Measurements from ENCODE around the gene TMEM119. TPM values are rescaled to one million over a fixed set of nuclear protein-coding genes. Genes with fewer than 3 reads are reported as not detected.
A peak's percentile ranks its signal among the peaks of the same experiment; 100 is the strongest.

Gene TMEM119
- total and polyA plus RNA-seq, 2 of the 13 experiments (the other 11 are each of a cell fraction or from before 2014, with no cell fraction given) = not detected

DNA sequence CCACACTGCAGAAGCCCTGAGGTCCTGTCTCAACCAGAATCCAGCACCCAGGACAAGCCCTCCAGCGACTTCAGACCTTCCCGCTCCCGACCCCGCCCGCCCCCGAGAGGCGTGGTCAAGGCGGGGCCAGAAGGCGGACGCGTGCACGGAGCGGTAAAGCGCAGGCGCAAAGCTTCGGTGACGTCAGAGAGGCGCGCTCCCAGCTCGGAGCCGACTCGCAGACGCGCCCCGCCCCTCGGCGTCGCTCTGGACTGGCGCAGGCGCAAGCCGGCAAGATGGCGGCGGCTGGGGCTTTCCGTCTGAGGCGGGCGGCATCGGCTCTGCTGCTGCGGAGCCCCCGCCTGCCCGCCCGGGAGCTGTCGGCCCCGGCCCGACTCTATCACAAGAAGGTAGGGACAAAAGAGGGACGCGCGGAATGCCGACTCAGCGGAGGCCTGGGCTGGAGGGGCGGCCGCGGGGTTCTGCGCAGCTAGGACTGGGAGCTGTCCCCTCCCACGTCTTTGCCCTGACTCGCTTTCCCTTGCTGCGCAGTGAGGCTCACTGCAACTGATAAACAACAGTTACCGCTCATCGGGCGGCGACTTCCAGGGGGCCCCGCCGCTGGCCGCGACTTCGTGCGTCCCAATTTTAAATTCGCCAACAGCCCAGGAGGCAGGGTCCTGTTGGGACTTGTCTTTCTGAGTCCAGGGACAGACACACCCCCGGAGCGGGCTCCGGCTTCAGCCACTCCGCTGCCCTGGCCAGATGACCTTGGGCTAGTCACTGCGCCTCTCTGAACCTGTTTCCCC lies 35.3 kb downstream of the TMEM119 start, which contains the start of gene ISCU (continued):
- 0 out of 2 replicates have a peak, but pooled peaks have one; percentile 40 for TF ChIP-seq ZNF264 (CRISPR knock-in tag; IDR thresholded peaks at IDR 0.05)
- TF ChIP-seq POLR2AphosphoS5 (IDR thresholded peaks at IDR 0.05; ENCODE audit: low read depth, low read length) = peak; percentile 76
- TF ChIP-seq ZNF207 (IDR thresholded peaks at IDR 0.05; ENCODE audit: borderline replicate concordance) = no peak
- TF ChIP-seq HOXA5 (CRISPR knock-in tag; IDR thresholded peaks at IDR 0.05) = peak; percentile 70
- peak; percentile 59 for TF ChIP-seq AGO1 (IDR thresholded peaks at IDR 0.05; ENCODE audit: low read depth, low read length, poor library complexity, severe bottlenecking)
- TF ChIP-seq ZNF703 (CRISPR knock-in tag; IDR thresholded peaks at IDR 0.05; ENCODE audit: borderline replicate concordance) = peak; percentile 77; the same call in 1 of the 2 replicates
- no peak for TF ChIP-seq TFE3 (CRISPR knock-in tag; IDR thresholded peaks at IDR 0.05)
- TF ChIP-seq RFXAP (CRISPR knock-in tag; IDR thresholded peaks at IDR 0.05; ENCODE audit: borderline replicate concordance) = 0 out of 2 replicates have a peak, but pooled peaks have one; percentile 23
- TF ChIP-seq TBX3 (IDR thresholded peaks at IDR 0.05; ENCODE audit: borderline replicate concordance) = no peak
- peak; percentile 73; the same call in 1 of the 2 replicates for TF ChIP-seq MTERF4 (CRISPR knock-in tag; IDR thresholded peaks at IDR 0.05)
- TF ChIP-seq ZBTB8A (CRISPR knock-in tag; IDR thresholded peaks at IDR 0.05; ENCODE audit: borderline replicate concordance, low read depth) = no peak
- no peak for TF ChIP-seq ZNF253 (CRISPR knock-in tag; IDR thresholded peaks at IDR 0.05; ENCODE audit: borderline replicate concordance)
- peak; percentile 57 for TF ChIP-seq MEIS2 (CRISPR knock-in tag; IDR thresholded peaks at IDR 0.05)
- no peak; the same call in 1 of the 2 replicates for TF ChIP-seq ZNF263 (CRISPR knock-in tag; IDR thresholded peaks at IDR 0.05)
- peak; percentile 94 for TF ChIP-seq SP4 (CRISPR knock-in tag; IDR thresholded peaks at IDR 0.05)
- TF ChIP-seq ZNF841 (CRISPR knock-in tag; IDR thresholded peaks at IDR 0.05; ENCODE audit: borderline replicate concordance) = no peak
- no peak for TF ChIP-seq PCBP2 (optimal IDR thresholded peaks at IDR 0.05; ENCODE audit: low read depth, low read length, poor library complexity, severe bottlenecking)
- TF ChIP-seq SIX1 (CRISPR knock-in tag; IDR thresholded peaks at IDR 0.05; ENCODE audit: borderline replicate concordance) = no peak
- no peak for TF ChIP-seq ESRRA (CRISPR knock-in tag; IDR thresholded peaks at IDR 0.05; ENCODE audit: low read depth)
- no peak for TF ChIP-seq ATF5 (CRISPR knock-in tag; IDR thresholded peaks at IDR 0.05; ENCODE audit: low read depth)
- TF ChIP-seq, protein P1, sequence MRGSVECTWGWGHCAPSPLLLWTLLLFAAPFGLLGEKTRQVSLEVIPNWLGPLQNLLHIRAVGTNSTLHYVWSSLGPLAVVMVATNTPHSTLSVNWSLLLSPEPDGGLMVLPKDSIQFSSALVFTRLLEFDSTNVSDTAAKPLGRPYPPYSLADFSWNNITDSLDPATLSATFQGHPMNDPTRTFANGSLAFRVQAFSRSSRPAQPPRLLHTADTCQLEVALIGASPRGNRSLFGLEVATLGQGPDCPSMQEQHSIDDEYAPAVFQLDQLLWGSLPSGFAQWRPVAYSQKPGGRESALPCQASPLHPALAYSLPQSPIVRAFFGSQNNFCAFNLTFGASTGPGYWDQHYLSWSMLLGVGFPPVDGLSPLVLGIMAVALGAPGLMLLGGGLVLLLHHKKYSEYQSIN (CRISPR knock-in tag; IDR thresholded peaks at IDR 0.05; ENCODE audit: borderline replicate concordance) = no peak
- no peak for TF ChIP-seq CBX2 (IDR thresholded peaks at IDR 0.05; ENCODE audit: low read depth, low read length)
- no peak for TF ChIP-seq CBX2 (CRISPR knock-in tag; IDR thresholded peaks at IDR 0.05; ENCODE audit: low read depth)
- TF ChIP-seq ZNF570 (CRISPR knock-in tag; IDR thresholded peaks at IDR 0.05; ENCODE audit: borderline replicate concordance) = no peak
- no peak for TF ChIP-seq THYN1 (CRISPR knock-in tag; IDR thresholded peaks at IDR 0.05; ENCODE audit: borderline replicate concordance, low read depth)
- TF ChIP-seq ZNF713 (CRISPR knock-in tag; IDR thresholded peaks at IDR 0.05) = 0 out of 2 replicates have a peak, but pooled peaks have one; percentile 55
